Fibroblast of lung (primary cell): ENCODE data around the gene VAMP5. TPM values are rescaled to one million over a fixed set of nuclear protein-coding genes. Genes with fewer than 3 reads are reported as not detected.
A peak's percentile ranks its signal among the peaks of the same experiment; 100 is the strongest.
"Not testable (repeated sequence)": the region's sequence is repeated elsewhere in the genome, so short reads cannot be mapped to it uniquely, and the experiment has no call there.

ENCODE experiments used
- DNase-seq, 2 donors: peaks; one replicate each; pipeline versions ENCODE4 v3.0.0 to v3.0.0-alpha.2; 2010; ENCODE audit warnings: low read depth in 2 of 2
- H2AFZ ChIP-seq: 2 replicates; pipeline ENCODE4 v1.5.1; 2012; ENCODE audit warnings: low read length, control low read depth, inconsistent platforms
- H3K27ac ChIP-seq: 2 replicates; pipeline ENCODE4 v1.5.1; 2011; ENCODE audit warnings: low read length, control low read depth; ENCODE audit not compliant: insufficient read depth
- H3K27me3 ChIP-seq: 2 replicates; pipeline ENCODE4 v1.5.1; 2011; ENCODE audit warnings: mild to moderate bottlenecking, low read length; ENCODE audit not compliant: control insufficient read depth, insufficient read depth
- H3K36me3 ChIP-seq: 2 replicates; pipeline ENCODE4 v1.5.1; 2011; ENCODE audit warnings: low read length; ENCODE audit not compliant: control insufficient read depth, insufficient read depth
- H3K4me1 ChIP-seq: 2 replicates; pipeline ENCODE4 v1.5.1; 2011; ENCODE audit warnings: low read length; ENCODE audit not compliant: control insufficient read depth, insufficient read depth; ENCODE audit errors: extremely low read depth
- H3K4me2 ChIP-seq: 2 replicates; pipeline ENCODE4 v1.5.1; 2011; ENCODE audit warnings: low read length, control low read depth; ENCODE audit not compliant: insufficient read depth; ENCODE audit errors: extremely low read depth
- H3K4me3 ChIP-seq, 4 experiments: fragments of 200-600 bp in 1 of 4; sonication (generic) in 1 of 4; replicated peaks in 1 of 4; 2 replicates each; pipeline ENCODE4 v1.5.1; 2011 to 2016; ENCODE audit warnings: low read length in 4 of 4, low read depth in 3 of 4, mild to moderate bottlenecking in 3 of 4, control low read depth in 2 of 4, inconsistent platforms in 1 of 4, mixed read lengths in 1 of 4; ENCODE audit not compliant: insufficient read depth in 1 of 4; ENCODE audit errors: control extremely low read depth in 1 of 4
- H3K79me2 ChIP-seq: 2 replicates; pipeline ENCODE4 v1.5.1; 2012; ENCODE audit warnings: mild to moderate bottlenecking, low read length, inconsistent platforms; ENCODE audit not compliant: control insufficient read depth, insufficient read depth
- H3K9ac ChIP-seq: 2 replicates; pipeline ENCODE4 v1.5.1; 2011; ENCODE audit warnings: mild to moderate bottlenecking, low read length, control low read depth; ENCODE audit not compliant: insufficient read depth
- H3K9me3 ChIP-seq: 2 replicates; pipeline ENCODE4 v1.5.1; 2012; ENCODE audit warnings: low read depth, low read length; ENCODE audit not compliant: control insufficient read depth, insufficient read depth
- H4K20me1 ChIP-seq: 2 replicates; pipeline ENCODE4 v1.5.1; 2011; ENCODE audit warnings: low read length; ENCODE audit not compliant: control insufficient read depth, insufficient read depth; ENCODE audit errors: extremely low read depth
- EZH2 ChIP-seq: IDR thresholded peaks from 2 replicates; pipeline ENCODE4 v1.5.1; 2012; ENCODE audit warnings: low read length, control low read depth, mild to moderate bottlenecking; ENCODE audit errors: missing control alignments
- polyA plus RNA-seq, 2 donors: library from polyadenylated mRNA; depleted of rRNA in 1 of 2; stranded (reverse) in 1 of 2; unstranded in 1 of 2; fragments of >200 nt; gene quantifications; 2 replicates each; pipeline ENCODE4 v1.2.1, GENCODE V29; 2011 to 2012; ENCODE audit warnings: missing spikeins in 1 of 2
- total RNA-seq: library from RNA; depleted of rRNA; stranded (reverse); fragments of >200 nt; gene quantifications from 2 replicates; pipeline ENCODE4 v1.2.1, GENCODE V29; 2014
- TF ChIP-seq, protein P1 (sequence below), 2 donors: IDR thresholded peaks in 1 of 2; conservative IDR thresholded peaks in 1 of 2; 1 replicate in 1 of 2; 2 replicates in 1 of 2; pipeline ENCODE4 v1.5.1; 2011 to 2012; ENCODE audit warnings: low read length in 2 of 2, control low read depth in 1 of 2, inconsistent platforms in 1 of 2, low read depth in 1 of 2, mild to moderate bottlenecking in 1 of 2

The VAMP5 gene
- total and polyA plus RNA-seq, 2 donors (not counting 1 experiment from before 2014, with no cell fraction given): 69.5 to 212 TPM

DNA sequence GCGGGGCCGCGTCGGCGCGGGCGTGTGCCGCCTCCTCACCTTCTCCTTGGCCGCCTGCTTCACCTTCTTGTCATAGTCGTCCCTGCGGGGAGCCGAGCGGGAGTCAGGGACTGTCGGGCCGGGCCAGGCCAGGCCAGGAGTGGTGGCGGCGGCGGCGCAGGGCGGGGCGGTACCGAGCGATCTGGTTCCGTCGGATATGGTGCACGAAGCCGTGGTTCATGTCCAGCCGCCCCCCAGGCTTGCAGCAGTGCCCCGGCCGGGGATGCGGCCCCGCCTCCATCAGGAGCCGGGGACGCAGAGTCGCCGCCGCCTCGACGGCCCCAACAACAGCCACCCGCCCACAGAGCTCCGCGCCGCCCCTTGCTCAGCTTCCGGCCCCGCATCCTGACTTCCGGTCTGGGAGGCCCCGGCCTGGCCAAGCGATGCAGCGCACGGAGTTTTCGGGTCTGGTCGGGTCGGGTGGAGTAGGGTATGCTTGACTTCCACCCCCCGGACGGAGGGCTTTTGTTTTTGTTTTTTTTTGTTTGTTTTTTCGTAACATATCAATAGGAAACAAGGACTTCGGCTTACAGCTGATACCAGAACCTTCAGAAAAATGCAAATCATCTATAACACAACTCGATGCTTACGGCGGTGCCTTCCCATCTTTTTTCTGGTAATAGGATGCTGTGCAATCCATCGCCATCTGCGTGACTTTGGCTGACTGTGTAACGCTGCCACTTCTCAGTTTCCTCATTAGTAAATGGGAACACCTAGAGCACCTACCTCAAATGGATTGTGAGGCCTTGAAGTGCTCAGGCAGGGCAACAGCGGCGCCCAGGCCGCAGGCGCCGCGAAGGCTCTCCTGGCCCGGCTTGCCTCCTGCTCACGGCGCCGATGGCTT, 27.7 kb downstream of the VAMP5 start, which contains the start of gene C2orf68:
Gene C2orf68, minus strand, starts transcription at position 362 of the 883 bp plus-strand sequence. Its CDS starts 82 bp downstream, at position 280.
- H3K79me2 ChIP-seq: peaks cover 18% of the 10 kb centered on the region
- no peaks in the 10 kb centered on the region for H3K27me3 ChIP-seq
- peak; percentile 85 to 88 for DNase-seq
- H3K9me3 ChIP-seq: no peaks in the 10 kb centered on the region
- H3K27ac ChIP-seq: peak within 1 kb of the TSS; percentile 75
- peak within 1 kb of the TSS; percentile 73 for H3K9ac ChIP-seq
- TF ChIP-seq, protein P1, sequence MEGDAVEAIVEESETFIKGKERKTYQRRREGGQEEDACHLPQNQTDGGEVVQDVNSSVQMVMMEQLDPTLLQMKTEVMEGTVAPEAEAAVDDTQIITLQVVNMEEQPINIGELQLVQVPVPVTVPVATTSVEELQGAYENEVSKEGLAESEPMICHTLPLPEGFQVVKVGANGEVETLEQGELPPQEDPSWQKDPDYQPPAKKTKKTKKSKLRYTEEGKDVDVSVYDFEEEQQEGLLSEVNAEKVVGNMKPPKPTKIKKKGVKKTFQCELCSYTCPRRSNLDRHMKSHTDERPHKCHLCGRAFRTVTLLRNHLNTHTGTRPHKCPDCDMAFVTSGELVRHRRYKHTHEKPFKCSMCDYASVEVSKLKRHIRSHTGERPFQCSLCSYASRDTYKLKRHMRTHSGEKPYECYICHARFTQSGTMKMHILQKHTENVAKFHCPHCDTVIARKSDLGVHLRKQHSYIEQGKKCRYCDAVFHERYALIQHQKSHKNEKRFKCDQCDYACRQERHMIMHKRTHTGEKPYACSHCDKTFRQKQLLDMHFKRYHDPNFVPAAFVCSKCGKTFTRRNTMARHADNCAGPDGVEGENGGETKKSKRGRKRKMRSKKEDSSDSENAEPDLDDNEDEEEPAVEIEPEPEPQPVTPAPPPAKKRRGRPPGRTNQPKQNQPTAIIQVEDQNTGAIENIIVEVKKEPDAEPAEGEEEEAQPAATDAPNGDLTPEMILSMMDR (conservative IDR thresholded peaks at IDR 0.05 in 1 of 2, IDR thresholded peaks at IDR 0.05 in 1 of 2; ENCODE audit: low read depth in 1 of 2, low read length in 2 of 2): no peak
- no peak for TF ChIP-seq EZH2
- peak within 1 kb of the TSS; percentile 95 for H2AFZ ChIP-seq
- peak within 1 kb of the TSS; percentile 96 for H3K4me2 ChIP-seq
- H3K36me3 ChIP-seq: peaks cover 9% of the 10 kb centered on the region
- H3K4me3 ChIP-seq: peak within 1 kb of the TSS; percentile 74 to 92 (median 82)
- no peaks in the 10 kb centered on the region for H4K20me1 ChIP-seq
- H3K4me1 ChIP-seq: peaks cover 8% of the 10 kb centered on the region

DNA sequence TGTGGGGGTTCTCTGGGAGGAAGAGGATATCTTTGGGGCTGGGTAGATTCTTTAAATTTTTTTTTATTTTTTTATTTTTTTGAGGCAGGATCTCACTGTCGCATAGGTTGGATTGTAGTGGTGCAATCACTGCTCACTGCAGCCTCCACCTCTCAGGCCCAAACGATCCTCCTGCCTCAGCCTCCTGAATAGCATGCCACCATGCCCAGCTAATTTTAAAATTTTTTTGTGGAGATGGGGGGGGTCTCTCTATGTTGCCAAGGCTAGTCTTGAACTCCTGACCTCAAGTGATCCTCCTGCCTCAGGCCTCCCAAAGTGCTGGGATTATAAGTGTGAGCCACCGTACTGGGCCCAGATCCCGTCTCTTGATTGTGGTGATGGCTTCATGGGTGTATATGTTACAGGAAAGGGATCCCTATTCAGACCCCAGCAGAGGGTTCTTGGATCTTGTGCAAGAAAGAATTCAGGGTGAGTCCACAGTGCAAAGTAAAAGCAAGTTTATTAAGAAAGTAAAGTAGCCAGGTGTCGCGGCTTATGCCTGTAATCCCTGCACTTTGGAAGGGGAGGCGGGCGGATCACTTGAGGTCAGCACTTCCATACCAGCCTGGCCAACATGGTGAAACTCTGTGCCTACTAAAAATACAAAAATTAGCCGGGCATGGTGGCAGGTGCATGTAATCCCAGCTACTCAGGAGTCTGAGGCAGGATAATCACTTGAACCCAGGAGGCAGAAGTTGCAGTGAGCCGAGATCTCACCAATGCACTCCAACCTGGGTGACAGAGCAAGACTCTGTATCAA, 29.7 kb downstream of the VAMP5 start:
- peaks cover 15% of the 10 kb centered on the region for H3K4me1 ChIP-seq
- no peaks in the 10 kb centered on the region for H3K9me3 ChIP-seq
- H3K4me3 ChIP-seq: no peak overlapping the region
- H3K27me3 ChIP-seq: no peaks in the 10 kb centered on the region
- no peak for TF ChIP-seq EZH2
- peaks cover 5% of the 10 kb centered on the region for H3K36me3 ChIP-seq
- no peak overlapping the region for H3K9ac ChIP-seq
- H3K79me2 ChIP-seq: peaks cover 35% of the 10 kb centered on the region
- H2AFZ ChIP-seq: no peak overlapping the region
- no peak for DNase-seq
- no peak overlapping the region for H3K4me2 ChIP-seq
- peaks cover 3% of the 10 kb centered on the region for H4K20me1 ChIP-seq
- no peak overlapping the region for H3K27ac ChIP-seq

DNA sequence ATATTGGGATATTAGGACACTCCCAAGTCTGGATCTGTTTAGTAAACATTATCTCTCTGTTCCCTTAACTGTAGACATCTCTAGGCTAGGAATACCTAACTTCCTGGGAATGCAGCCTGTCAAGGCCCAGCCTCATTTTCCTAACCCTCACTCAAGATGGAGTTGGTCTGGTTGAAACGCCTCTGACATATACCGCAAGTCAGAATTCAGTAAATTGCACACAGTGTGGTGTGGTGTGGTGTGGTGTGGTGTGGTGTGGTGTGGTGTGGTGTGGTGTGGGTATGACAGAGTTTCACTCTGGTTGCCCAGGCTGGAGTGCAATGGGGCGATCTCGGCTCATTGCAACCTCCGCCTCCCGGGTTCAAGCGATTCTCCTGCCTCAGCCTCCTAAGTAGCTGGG, 30.5 kb downstream of the VAMP5 start:
- H3K79me2 ChIP-seq: peaks cover 41% of the 10 kb centered on the region

More for the DNA sequence above, 30.5 kb downstream of the VAMP5 start:
- H2AFZ ChIP-seq, H4K20me1 ChIP-seq, H3K27ac ChIP-seq, H3K4me2 ChIP-seq, H3K27me3 ChIP-seq, H3K9me3 ChIP-seq, H3K36me3 ChIP-seq, H3K9ac ChIP-seq, DNase-seq, H3K4me3 ChIP-seq: not testable (repeated sequence)
- peaks cover 15% of the 10 kb centered on the region for H3K4me1 ChIP-seq
